ENCODE results near the gene USH2A. TPM values are rescaled to one million over a fixed set of nuclear protein-coding genes. Genes with fewer than 3 reads are reported as not detected.
"Not testable (repeated sequence)": the region's sequence is repeated elsewhere in the genome, so short reads cannot be mapped to it uniquely, and the experiment has no call there.

Gene USH2A
- polyA plus RNA-seq, 1 of the 3 experiments (the other 2 are of a cell fraction): under 0.01 TPM

DNA sequence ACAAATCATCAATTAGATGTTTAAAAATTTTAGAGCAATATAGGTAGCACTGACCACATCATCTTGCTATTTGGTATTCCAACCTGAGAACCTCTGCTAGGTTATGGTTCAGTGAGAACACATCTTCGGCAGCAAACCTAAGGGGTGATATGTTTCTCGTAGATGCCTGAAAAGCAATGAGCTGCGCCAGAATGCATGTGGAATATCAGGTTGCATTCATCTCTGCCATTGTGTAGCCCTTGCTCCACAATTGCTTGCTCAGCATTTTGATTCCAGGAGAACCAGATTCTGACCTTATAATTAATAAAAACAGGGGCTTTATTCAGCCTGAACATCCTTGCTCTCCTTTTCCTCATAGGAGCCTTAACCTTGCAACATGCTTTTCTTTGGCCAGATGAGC, 408.1 kb downstream of the USH2A start:
- Histone ChIP-seq H4K20me1 (ENCODE audit: insufficient read depth) (no peaks in the 10 kb centered on the region), H3K9me3 (no peaks in the 10 kb centered on the region), H3K27me3 (ENCODE audit: insufficient read depth) (no peaks in the 10 kb centered on the region), H3F3A (replicated peaks; ENCODE audit: insufficient read depth) (no peaks in the 10 kb centered on the region), H2AFZ (ENCODE audit: low read depth) (no peak overlapping the region), H3K4me1 (ENCODE audit: control insufficient read depth in 1 of 2, insufficient read depth in 2 of 2, low read depth in 1 of 2, low read length in 1 of 2) (no peaks in the 10 kb centered on the region), H3K4me3 (ENCODE audit: low read depth in 2 of 2, low read length in 1 of 2) (no peak overlapping the region), H3K9me2 (no peaks in the 10 kb centered on the region), H3K36me3 (replicated peaks in 1 of 2; ENCODE audit: control insufficient read depth in 1 of 2, insufficient read depth in 2 of 2, low read length in 1 of 2) (no peaks in the 10 kb centered on the region), H3K79me2 (ENCODE audit: insufficient read depth) (no peaks in the 10 kb centered on the region), H3K9ac (no peak overlapping the region), H3K27ac (ENCODE audit: low read depth in 2 of 2, low read length in 1 of 2) (no peak overlapping the region), H3K4me2 (no peak overlapping the region)
- ChIA-PET POLR2A (no interaction called here), CTCF (no interaction called here)
- TF ChIP-seq FOXM1 (IDR thresholded peaks at IDR 0.05; ENCODE audit: low read depth): no peak
- no peak for TF ChIP-seq ELF1 (IDR thresholded peaks at IDR 0.05)
- TF ChIP-seq PBX3 (IDR thresholded peaks at IDR 0.05): no peak
- TF ChIP-seq, protein P1, sequence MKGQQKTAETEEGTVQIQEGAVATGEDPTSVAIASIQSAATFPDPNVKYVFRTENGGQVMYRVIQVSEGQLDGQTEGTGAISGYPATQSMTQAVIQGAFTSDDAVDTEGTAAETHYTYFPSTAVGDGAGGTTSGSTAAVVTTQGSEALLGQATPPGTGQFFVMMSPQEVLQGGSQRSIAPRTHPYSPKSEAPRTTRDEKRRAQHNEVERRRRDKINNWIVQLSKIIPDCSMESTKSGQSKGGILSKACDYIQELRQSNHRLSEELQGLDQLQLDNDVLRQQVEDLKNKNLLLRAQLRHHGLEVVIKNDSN (IDR thresholded peaks at IDR 0.05; ENCODE audit: borderline replicate concordance, low read depth): no peak
- TF ChIP-seq, protein P2, sequence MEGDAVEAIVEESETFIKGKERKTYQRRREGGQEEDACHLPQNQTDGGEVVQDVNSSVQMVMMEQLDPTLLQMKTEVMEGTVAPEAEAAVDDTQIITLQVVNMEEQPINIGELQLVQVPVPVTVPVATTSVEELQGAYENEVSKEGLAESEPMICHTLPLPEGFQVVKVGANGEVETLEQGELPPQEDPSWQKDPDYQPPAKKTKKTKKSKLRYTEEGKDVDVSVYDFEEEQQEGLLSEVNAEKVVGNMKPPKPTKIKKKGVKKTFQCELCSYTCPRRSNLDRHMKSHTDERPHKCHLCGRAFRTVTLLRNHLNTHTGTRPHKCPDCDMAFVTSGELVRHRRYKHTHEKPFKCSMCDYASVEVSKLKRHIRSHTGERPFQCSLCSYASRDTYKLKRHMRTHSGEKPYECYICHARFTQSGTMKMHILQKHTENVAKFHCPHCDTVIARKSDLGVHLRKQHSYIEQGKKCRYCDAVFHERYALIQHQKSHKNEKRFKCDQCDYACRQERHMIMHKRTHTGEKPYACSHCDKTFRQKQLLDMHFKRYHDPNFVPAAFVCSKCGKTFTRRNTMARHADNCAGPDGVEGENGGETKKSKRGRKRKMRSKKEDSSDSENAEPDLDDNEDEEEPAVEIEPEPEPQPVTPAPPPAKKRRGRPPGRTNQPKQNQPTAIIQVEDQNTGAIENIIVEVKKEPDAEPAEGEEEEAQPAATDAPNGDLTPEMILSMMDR (IDR thresholded peaks at IDR 0.05): no peak
- TF ChIP-seq GATA2 (CRISPR knock-in tag; IDR thresholded peaks at IDR 0.05): no peak
- TF ChIP-seq RAD21 (IDR thresholded peaks at IDR 0.05; ENCODE audit: low read length): no peak
- no peak for TF ChIP-seq POLR2AphosphoS5 (IDR thresholded peaks at IDR 0.05; ENCODE audit: low read depth, low read length)
- DNase-seq: no peak
- 65% methylated on average over 1 of the region's 3 CpGs for WGBS (ENCODE audit: low lambda C conversion rate)

- CTCF ChIA-PET: no interaction called here
Observed at GRCh38 chr1:216014086-216014485, 409.2 kb downstream of the USH2A start.

GRCh38 chr1:216009456-216009855, 413.8 kb downstream of the USH2A start:
- H3K27me3 ChIP-seq (ENCODE audit: insufficient read depth); CTCF ChIA-PET; POLR2A ChIA-PET; H3K9me2 ChIP-seq; H3K79me2 ChIP-seq (ENCODE audit: insufficient read depth); H2AFZ ChIP-seq (ENCODE audit: low read depth); H3K9me3 ChIP-seq; H3K27ac ChIP-seq (ENCODE audit: low read depth in 2 of 2, low read length in 1 of 2); H3K4me3 ChIP-seq (ENCODE audit: low read depth in 2 of 2, low read length in 1 of 2); H3F3A ChIP-seq (replicated peaks; ENCODE audit: insufficient read depth); H4K20me1 ChIP-seq (ENCODE audit: insufficient read depth); H3K9ac ChIP-seq; DNase-seq; H3K4me2 ChIP-seq; H3K4me1 ChIP-seq (ENCODE audit: control insufficient read depth in 1 of 2, insufficient read depth in 2 of 2, low read depth in 1 of 2, low read length in 1 of 2); H3K36me3 ChIP-seq (replicated peaks in 1 of 2; ENCODE audit: control insufficient read depth in 1 of 2, insufficient read depth in 2 of 2, low read length in 1 of 2): not testable (repeated sequence)
- 60% methylated on average over 10 of the region's 10 CpGs for WGBS (ENCODE audit: low lambda C conversion rate)

More at GRCh38 chr1:216014086-216014485, 409.2 kb downstream of the USH2A start:
- Histone ChIP-seq H3K4me3 (ENCODE audit: low read depth in 2 of 2, low read length in 1 of 2) (no peak overlapping the region), H3K79me2 (ENCODE audit: insufficient read depth) (no peaks in the 10 kb centered on the region), H3F3A (replicated peaks; ENCODE audit: insufficient read depth) (no peaks in the 10 kb centered on the region), H3K9me2 (no peaks in the 10 kb centered on the region), H3K9ac (no peak overlapping the region), H3K27me3 (ENCODE audit: insufficient read depth) (no peaks in the 10 kb centered on the region), H3K27ac (ENCODE audit: low read depth in 2 of 2, low read length in 1 of 2) (no peak overlapping the region), H4K20me1 (ENCODE audit: insufficient read depth) (no peaks in the 10 kb centered on the region), H3K36me3 (replicated peaks in 1 of 2; ENCODE audit: control insufficient read depth in 1 of 2, insufficient read depth in 2 of 2, low read length in 1 of 2) (no peaks in the 10 kb centered on the region), H2AFZ (ENCODE audit: low read depth) (no peak overlapping the region), H3K9me3 (no peaks in the 10 kb centered on the region), H3K4me2 (no peak overlapping the region), H3K4me1 (ENCODE audit: control insufficient read depth in 1 of 2, insufficient read depth in 2 of 2, low read depth in 1 of 2, low read length in 1 of 2) (no peaks in the 10 kb centered on the region)
- WGBS (ENCODE audit: low lambda C conversion rate): 28% methylated on average over 2 of the region's 2 CpGs
- POLR2A ChIA-PET: no interaction called here
- DNase-seq: no peak
- TF ChIP-seq TEAD4 (IDR thresholded peaks at IDR 0.05; ENCODE audit: borderline replicate concordance, insufficient read depth): no peak
- TF ChIP-seq JUND (IDR thresholded peaks at IDR 0.05): no peak
- TF ChIP-seq YY1 (IDR thresholded peaks at IDR 0.05; ENCODE audit: low read depth): no peak
- TF ChIP-seq ELF1 (IDR thresholded peaks at IDR 0.05): no peak
- TF ChIP-seq CHD2 (IDR thresholded peaks at IDR 0.05; ENCODE audit: low read length, partially characterized antibody): no peak
- TF ChIP-seq MAX (IDR thresholded peaks at IDR 0.05; ENCODE audit: low read depth): no peak
- TF ChIP-seq FOSL2 (IDR thresholded peaks at IDR 0.05; ENCODE audit: borderline replicate concordance, low read depth): no peak
